ENCODE measurements around the gene POLR3C. TPM values are rescaled to one million over a fixed set of nuclear protein-coding genes. Genes with fewer than 3 reads are reported as not detected.

The POLR3C gene
- total and polyA plus RNA-seq, 2 of the 13 experiments (the other 11 are each of a cell fraction or from before 2014, with no cell fraction given), result 15.5 to 24.3 TPM

DNA sequence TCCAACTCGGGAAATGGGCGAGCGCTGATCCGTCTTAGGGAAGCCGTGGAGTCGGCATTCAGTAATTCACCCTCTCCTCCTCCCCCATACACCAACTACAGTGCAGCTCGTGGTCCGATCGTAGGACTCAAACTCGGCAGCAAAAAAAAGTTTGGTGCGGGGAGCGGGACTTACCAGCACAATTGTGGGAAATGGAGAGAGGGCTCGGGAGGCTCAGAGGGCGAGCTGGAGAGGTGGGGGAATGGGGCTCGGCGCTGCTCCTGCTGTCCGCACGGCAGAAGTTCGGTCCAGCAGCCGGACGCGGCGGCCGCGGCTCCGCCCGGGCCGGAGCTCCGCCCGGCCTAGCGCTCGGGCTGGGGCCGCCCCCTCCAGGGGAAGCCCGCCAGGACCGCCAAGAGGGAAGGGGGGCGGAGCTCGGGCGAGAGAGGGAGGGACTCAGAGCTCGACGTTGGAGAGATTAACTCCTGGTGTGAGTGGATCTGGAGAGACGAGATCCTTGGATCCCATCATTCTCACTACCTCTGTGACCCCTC lies 35.6 kb downstream of the POLR3C start (continued):
- TF ChIP-seq SMAD3 (CRISPR knock-in tag; IDR thresholded peaks at IDR 0.05) (no peak), ZNF761 (CRISPR knock-in tag; conservative IDR thresholded peaks at IDR 0.05) (0 out of 2 replicates have a peak, but pooled peaks have one; percentile 33), ZSCAN31 (CRISPR knock-in tag; IDR thresholded peaks at IDR 0.05; ENCODE audit: low read depth) (0 out of 2 replicates have a peak, but pooled peaks have one; percentile 8), ERF (CRISPR knock-in tag; IDR thresholded peaks at IDR 0.05) (peak; percentile 49; the same call in 1 of the 2 replicates), YY1 (IDR thresholded peaks at IDR 0.05; ENCODE audit: insufficient read depth, insufficient replicate concordance, low read depth, low read length) (peak; percentile 45), ARNT2 (CRISPR knock-in tag; IDR thresholded peaks at IDR 0.05; ENCODE audit: low read depth) (0 out of 2 replicates have a peak, but pooled peaks have one; percentile 48)
- TF ChIP-seq, protein P1, sequence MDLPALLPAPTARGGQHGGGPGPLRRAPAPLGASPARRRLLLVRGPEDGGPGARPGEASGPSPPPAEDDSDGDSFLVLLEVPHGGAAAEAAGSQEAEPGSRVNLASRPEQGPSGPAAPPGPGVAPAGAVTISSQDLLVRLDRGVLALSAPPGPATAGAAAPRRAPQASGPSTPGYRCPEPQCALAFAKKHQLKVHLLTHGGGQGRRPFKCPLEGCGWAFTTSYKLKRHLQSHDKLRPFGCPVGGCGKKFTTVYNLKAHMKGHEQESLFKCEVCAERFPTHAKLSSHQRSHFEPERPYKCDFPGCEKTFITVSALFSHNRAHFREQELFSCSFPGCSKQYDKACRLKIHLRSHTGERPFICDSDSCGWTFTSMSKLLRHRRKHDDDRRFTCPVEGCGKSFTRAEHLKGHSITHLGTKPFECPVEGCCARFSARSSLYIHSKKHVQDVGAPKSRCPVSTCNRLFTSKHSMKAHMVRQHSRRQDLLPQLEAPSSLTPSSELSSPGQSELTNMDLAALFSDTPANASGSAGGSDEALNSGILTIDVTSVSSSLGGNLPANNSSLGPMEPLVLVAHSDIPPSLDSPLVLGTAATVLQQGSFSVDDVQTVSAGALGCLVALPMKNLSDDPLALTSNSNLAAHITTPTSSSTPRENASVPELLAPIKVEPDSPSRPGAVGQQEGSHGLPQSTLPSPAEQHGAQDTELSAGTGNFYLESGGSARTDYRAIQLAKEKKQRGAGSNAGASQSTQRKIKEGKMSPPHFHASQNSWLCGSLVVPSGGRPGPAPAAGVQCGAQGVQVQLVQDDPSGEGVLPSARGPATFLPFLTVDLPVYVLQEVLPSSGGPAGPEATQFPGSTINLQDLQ (CRISPR knock-in tag; IDR thresholded peaks at IDR 0.05), result no peak
- TF ChIP-seq, protein P2, sequence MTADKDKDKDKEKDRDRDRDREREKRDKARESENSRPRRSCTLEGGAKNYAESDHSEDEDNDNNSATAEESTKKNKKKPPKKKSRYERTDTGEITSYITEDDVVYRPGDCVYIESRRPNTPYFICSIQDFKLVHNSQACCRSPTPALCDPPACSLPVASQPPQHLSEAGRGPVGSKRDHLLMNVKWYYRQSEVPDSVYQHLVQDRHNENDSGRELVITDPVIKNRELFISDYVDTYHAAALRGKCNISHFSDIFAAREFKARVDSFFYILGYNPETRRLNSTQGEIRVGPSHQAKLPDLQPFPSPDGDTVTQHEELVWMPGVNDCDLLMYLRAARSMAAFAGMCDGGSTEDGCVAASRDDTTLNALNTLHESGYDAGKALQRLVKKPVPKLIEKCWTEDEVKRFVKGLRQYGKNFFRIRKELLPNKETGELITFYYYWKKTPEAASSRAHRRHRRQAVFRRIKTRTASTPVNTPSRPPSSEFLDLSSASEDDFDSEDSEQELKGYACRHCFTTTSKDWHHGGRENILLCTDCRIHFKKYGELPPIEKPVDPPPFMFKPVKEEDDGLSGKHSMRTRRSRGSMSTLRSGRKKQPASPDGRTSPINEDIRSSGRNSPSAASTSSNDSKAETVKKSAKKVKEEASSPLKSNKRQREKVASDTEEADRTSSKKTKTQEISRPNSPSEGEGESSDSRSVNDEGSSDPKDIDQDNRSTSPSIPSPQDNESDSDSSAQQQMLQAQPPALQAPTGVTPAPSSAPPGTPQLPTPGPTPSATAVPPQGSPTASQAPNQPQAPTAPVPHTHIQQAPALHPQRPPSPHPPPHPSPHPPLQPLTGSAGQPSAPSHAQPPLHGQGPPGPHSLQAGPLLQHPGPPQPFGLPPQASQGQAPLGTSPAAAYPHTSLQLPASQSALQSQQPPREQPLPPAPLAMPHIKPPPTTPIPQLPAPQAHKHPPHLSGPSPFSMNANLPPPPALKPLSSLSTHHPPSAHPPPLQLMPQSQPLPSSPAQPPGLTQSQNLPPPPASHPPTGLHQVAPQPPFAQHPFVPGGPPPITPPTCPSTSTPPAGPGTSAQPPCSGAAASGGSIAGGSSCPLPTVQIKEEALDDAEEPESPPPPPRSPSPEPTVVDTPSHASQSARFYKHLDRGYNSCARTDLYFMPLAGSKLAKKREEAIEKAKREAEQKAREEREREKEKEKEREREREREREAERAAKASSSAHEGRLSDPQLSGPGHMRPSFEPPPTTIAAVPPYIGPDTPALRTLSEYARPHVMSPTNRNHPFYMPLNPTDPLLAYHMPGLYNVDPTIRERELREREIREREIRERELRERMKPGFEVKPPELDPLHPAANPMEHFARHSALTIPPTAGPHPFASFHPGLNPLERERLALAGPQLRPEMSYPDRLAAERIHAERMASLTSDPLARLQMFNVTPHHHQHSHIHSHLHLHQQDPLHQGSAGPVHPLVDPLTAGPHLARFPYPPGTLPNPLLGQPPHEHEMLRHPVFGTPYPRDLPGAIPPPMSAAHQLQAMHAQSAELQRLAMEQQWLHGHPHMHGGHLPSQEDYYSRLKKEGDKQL (CRISPR knock-in tag; IDR thresholded peaks at IDR 0.05; ENCODE audit: low read depth), result 0 out of 2 replicates have a peak, but pooled peaks have one; percentile 34
